ENCODE results near the gene CCDC88C.

CCDC88C gene

DNA sequence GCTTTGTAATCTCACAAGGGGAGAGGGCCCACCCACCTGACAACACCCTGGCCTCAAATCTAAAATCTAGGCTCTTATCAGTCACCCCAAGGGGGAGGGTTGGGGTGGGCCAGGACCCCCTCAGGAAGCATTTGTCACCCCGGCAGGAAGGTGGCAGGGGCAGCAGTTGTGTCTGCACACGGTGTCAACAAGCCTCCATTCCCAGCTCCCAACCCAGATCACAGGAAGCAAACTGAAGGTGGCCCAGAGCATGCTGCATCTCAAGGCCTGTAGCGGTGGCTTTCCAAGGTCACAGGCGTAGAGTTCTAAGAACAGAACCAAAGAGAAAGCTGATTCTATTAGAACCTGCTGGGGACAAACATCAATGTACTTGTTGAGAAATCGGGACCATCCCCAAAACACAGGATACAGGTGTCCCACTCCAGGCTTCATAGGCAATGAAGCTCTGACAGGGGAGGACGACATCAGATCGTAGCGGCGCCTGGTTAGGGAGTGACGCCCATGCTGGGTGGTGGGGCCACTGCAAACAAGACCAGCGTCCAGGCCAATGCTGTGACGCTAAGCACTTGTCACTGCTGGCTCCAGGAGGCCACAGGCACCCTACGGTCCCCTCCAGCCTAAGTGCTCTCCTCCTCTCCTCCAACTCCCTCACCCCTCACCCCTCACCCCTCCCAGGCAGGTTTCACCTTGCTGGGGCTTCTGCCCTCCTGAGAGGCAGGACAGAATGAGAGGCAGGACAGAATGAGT is 52.9 kb downstream of the CCDC88C start:
- no peak for DNase-seq (ENCODE audit: low read depth in 2 of 2)

- no peak for DNase-seq (ENCODE audit: low read depth in 2 of 2)
These were observed 53.7 kb downstream of the CCDC88C start for GRCh38 chr14:91363776-91364523.

GRCh38 chr14:91361233-91361811 is 56.3 kb downstream of the CCDC88C start:
- no peak for DNase-seq (ENCODE audit: low read depth in 2 of 2)

GRCh38 chr14:91360490-91361232 is 57.0 kb downstream of the CCDC88C start:
- no peak for DNase-seq (ENCODE audit: low read depth in 2 of 2)

- no peak for DNase-seq (ENCODE audit: low read depth in 2 of 2)
These were observed 58.9 kb downstream of the CCDC88C start for GRCh38 chr14:91358654-91359220.

DNA sequence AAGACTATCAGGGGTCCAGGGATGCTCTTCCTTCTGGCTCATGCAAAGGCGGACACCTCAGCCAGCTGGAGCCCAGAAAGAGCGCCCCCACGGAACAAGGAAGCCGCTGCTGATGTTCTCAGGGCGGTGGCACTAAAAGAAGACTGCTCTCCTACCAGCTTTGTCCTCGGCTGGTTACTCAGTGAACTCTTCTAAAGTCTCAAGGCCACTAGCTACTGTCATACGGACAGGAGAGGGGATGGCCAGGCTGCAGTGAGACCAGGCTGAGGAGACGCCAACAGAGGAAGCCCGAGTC is 59.6 kb downstream of the CCDC88C start:
- DNase-seq (ENCODE audit: low read depth in 2 of 2): no peak

- no peak for DNase-seq (ENCODE audit: low read depth in 2 of 2)
These were observed 60.2 kb downstream of the CCDC88C start for GRCh38 chr14:91357272-91358024.

DNA sequence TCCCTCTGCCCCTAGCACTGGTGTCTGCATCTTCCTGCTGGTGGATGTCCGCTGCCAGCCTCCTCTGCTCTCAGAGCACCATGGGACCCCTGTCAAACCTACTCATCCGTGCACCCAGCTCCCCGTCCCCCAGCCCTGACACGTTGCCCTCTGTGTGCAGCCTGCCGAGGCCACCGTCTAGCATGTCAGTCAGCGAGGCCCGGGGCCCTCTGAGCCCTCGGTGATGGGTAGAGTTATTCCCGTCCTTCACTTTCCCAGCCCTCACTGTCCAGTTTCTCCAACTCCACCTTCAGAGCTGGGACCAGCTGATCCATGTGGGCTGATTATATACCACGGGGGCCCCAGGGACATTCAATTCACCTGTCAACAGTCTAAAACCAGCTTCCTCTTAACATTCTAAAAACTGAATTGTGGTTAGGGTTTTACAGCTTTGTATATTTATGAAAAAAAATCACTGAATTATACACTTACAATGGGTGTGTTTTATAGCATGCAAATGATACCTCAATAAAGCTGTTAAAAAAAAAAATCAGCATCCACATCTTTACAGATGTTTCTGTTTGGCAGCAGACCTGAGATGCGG is 61.3 kb downstream of the CCDC88C start:
- DNase-seq (ENCODE audit: low read depth in 2 of 2): no peak

DNA sequence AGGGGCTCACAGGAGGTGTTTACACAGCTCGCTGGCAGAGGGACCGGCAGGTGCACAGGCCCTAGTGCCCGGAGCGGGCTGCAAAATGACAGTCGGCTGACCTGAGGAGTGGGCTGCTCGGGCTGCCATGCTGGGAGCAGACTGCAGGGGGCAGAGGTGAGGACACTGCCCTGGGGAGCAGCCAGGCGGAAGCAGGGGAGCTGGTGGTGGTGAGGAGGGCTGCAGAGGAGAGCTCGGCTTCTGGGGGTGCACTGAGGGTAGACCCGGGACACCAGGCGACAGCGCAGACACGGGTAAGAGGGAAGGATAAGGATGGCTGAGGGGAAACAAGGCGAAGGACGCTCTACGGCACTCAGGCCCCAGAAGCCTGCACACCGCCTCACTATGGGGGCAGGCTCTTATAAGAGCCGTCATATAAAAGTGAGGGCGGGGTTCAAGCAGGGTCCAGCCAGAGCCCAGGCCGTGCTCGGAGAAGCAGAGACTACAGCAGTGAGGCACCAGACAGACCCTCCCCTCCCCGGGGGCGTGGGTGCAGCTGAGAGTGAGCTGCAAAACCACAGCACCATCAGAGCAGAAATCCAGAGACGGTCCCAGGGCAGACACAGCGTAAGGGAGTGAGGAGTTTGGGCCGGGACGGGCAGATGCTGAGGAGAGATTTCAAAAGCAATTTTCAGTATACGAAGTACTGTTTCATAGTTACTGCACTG is 62.5 kb downstream of the CCDC88C start:
- DNase-seq (ENCODE audit: low read depth in 2 of 2): no peak

- DNase-seq (ENCODE audit: low read depth in 2 of 2): no peak
These were observed 63.3 kb downstream of the CCDC88C start for GRCh38 chr14:91354221-91354916.

- no peak for DNase-seq (ENCODE audit: low read depth in 2 of 2)
These were observed 64.6 kb downstream of the CCDC88C start for GRCh38 chr14:91352728-91353692.

DNA sequence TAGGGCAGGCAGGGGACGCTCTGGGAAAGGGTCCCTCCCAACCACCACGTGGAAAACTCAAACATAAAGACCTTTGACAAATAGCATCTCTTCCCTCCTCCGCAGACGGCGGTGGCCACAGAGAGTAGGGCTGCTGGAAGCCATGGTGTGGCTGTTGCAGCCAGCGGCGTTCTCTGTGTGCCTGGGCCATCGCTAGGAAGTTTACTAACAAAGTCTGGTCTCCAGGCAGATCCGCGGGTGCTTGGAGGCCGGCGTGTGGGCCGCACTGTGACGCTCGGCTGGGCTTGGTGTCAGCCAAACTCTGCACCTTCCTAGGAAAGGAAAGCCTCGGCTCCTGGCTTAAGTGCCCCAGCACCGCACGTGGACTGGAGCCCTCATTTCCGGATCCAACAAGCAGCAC is 65.6 kb downstream of the CCDC88C start:
- DNase-seq (ENCODE audit: low read depth in 2 of 2): no peak

DNA sequence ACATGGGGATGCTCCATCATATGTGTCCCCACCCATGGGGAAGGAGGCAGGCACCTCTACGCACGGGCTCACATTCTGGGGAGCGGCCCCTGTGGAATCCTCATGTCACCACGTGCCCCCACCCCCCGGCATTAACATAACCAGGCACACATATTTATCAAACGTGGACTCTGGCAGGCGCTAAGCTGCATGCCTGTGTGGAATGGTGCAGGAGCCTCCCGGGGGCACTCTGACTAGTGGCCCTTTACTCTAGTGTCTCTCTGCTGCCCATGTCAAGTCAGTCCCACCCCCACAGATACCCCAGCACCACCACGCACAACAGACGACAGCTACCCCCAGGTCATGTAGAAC is 66.1 kb downstream of the CCDC88C start:
- no peak for DNase-seq (ENCODE audit: low read depth in 2 of 2)

- peak in 1 of 2 donors; percentile 60 for DNase-seq (ENCODE audit: low read depth in 2 of 2)
These were observed 66.7 kb downstream of the CCDC88C start for GRCh38 chr14:91350813-91351511.

DNA sequence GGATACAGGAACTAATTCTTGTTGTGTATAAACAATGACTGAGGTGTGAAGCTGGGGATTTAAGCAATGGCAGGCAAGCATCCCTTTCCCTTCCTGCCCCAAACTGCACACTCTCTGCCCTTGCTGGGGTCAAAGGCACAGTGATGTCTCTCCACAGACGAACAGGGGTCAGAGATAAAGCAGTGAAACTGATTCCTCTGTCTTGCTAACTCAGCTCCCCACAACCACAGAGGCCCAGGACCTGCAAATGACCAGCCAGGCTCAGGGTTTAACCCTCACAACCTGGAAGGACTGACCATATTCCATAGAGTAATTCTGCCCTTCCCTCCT is 67.2 kb downstream of the CCDC88C start:
- no peak for DNase-seq (ENCODE audit: low read depth in 2 of 2)

DNA sequence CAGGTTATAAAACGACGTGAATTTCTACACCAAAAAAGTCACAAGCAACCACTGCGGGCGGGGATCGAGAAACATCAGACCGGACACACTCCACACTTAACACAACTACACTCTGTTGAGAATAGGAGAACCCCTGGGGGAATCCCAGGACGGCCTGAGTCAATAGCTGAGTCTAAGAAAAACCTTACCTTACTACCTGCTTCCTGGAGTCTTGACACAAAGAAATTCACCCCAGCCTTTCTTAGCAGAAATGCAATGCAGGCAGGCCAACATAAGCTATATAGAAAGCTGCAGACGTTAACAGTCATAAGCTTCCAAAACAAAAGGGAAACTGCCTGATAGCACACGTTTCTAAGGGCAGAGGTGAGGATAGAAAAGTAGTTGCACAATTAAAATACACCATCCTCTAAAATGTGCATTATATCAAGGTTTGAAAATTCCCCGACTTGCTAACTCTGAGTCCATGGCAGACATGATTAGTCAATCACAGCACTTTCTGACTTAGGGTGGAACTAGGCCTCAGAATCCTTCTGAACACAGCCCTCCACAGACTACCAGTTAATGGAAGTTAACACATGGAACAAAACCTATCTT is 68.0 kb downstream of the CCDC88C start:
- peak; percentile 40 to 56 for DNase-seq (ENCODE audit: low read depth in 2 of 2)

- DNase-seq (ENCODE audit: low read depth in 2 of 2): no peak
These were observed 68.7 kb downstream of the CCDC88C start for GRCh38 chr14:91348845-91349465.

Measured in activated CD8-positive, alpha-beta memory T cell treated with anti-CD3 and anti-CD28 coated beads for 4 hours (primary cell).